NCI-H1694 treated with DMSO at 0.1 percent for 48 hours (cell line): ENCODE results near the gene EMC10.
A peak's percentile ranks its signal among the peaks of the same experiment; 100 is the strongest.
"Not testable (repeated sequence)": the region's sequence is repeated elsewhere in the genome, so short reads cannot be mapped to it uniquely, and the experiment has no call there.

ENCODE experiments used
- DNase-seq: peaks from one replicate; lab custom pipeline; 2025; lab: John Stamatoyannopoulos, UW

EMC10 gene

DNA sequence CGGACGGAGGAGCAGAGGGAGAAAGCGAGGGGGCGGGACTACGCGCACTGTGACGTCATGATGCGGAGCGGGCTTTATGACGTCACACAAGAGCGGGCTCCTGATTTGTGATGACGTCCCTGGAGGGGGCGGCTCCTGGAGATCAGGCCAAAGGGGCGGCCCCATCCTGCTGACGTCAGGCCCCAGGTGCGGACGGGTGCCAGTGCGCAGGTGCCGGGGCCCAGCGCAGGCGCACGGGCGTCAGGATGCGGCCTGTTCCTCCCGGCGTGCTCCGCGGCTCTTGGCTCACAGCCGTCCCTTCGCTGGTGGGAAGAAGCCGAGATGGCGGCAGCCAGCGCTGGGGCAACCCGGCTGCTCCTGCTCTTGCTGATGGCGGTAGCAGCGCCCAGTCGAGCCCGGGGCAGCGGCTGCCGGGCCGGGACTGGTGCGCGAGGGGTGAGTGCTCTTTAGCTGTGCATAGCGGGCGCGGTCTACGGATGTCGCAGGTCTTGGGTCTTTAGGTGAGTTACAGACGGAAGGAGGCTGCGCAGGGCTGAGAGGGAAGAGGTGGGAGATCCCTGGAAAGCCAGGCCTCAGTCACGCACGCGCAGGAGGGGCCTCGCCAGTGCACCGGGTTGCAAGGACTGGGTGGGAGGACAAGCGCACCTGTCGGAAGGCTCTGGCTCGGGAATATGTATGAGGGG lies at the start of gene EMC10, which contains the start of gene GARIN5A:
EMC10 (plus strand) TSS at position 284 of the 683 bp plus-strand sequence; CDS start at position 322, 38 bp downstream.
GARIN5A (minus strand) TSS at position 625 of the 683 bp plus-strand sequence; CDS start at position 165, 460 bp downstream.
- DNase-seq, result peak; percentile 73

DNA sequence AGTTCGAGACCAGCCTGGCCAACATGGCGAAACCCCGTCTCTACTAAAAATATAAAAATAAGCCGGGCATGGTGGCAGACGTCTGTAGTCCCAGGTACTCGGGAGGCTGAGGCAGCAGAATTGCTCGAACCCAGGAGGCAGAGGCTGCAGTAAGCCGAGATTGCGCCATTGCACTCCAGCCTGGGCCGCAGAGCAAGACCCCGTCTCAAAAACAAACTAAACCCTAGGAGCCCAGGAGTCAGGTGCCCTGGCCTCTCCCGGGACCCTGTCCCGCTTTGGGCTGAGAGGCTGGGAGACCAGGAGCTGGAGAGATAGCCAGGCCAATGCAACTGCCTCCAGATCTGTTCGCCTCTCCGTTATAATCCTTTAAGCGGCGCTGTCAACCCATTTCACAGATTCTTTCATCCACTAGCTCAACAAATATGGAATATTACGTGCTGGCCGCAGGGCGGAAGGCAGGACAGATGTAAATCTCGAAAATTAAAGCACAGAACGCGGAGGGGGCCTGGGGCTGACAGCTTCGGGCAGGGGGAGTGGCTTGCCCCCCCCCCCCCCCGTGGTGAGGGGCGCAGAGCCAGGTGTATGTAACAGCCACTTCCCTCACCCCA lies 48.9 kb upstream of the EMC10 start:
- DNase-seq, result no peak

DNA sequence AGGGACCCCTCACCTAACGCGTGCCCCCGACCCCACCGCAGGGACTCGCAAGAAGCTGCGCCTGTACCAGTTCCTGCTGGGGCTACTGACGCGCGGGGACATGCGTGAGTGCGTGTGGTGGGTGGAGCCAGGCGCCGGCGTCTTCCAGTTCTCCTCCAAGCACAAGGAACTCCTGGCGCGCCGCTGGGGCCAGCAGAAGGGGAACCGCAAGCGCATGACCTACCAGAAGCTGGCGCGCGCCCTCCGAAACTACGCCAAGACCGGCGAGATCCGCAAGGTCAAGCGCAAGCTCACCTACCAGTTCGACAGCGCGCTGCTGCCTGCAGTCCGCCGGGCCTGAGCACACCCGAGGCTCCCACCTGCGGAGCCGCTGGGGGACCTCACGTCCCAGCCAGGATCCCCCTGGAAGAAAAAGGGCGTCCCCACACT lies 48.3 kb upstream of the EMC10 start:
- DNase-seq, result no peak

DNA sequence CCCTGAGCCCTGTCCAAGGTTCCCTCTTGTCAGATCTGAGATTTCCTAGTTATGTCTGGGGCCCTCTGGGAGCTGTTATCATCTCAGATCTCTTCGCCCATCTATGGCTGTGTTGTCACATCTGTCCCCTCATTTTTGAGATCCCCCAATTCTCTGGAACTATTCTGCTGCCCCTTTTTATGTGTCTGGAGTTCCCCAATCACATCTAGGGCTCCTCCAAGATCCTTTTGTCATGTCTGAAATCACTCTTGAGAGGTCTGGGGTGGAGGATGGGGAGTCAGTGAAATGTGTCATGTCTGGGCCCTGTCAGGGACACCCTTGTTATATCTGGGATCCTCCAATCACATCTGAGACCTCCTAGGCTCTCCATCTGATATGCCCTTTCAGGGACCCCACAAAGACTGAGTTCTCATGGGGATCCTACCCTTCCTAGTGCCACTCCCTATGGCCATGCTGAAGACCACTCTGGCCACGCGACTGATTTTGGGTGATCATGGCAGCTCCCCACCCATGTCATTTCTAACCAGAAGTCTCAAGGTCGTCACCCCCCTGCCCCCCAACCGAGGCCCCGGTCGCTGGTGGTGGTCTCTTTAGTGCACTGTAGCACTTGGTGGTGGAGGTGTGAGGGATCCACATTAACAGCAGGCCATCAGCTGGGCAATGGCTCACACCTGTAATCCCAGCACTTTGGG lies 47.4 kb upstream of the EMC10 start:
- DNase-seq, result no peak

DNA sequence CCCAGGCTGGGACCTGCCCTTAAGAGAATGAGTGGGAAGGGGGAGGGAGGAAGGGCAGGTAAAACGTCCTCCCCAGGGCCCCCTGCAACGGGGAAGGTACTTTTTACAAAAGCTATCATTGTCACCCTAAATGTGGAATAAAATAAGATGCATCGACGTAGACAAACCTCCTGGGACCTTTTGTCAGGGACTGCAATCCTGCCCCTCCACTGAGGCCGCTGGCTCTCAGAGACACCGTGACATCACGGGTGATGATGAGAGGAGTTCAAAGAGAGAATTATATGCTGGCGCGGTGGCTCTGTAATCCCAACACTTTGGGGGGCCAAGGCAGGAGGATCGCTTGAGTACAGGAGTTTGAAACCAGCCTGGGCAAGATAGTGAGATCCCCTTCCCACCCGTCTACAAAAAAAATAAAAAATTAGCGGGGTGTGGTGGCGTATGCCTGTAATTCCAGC lies 45.4 kb upstream of the EMC10 start:
- no peak for DNase-seq

DNA sequence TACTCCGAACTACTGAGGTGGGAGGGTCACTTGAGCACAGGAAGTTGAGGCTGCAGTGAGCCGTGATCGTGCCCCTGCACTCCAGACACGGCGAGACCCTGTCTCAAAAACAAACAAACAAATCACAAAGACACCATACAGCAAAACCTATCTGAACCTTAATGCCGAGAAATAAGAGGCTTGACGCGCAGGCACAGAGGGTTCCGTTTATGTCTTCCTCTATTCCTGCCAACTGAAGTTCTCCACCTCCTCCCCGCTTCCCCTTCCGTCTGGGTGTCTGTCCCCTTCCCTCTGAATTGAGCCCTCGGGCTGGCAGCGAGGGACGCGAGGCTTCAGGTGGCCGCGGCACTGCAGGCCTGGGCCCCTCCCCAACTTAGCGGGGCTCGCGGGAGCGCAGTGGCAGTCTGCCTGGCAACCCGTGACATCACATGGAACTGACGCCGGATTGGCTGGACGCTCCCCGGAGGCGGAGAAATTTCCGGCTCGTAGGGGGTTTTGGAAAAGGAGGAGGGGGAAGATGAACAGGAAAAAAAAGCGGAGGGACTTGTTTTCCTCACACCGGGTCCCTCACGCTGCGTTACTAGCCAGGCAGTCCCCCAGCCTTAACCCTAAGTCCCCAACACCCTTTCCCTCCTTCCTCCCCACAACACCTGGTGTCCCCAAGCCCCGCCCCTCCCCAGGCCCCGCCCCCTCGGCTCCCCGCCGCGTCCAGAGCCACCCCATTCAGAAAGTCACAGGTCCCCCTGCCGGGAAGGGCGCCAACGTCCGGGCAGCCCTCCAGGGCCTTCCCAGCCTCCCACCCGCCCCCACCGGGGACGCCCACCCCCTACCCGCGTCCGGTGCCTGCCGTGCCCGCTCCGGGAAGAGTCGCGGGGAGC lies 44.7 kb upstream of the EMC10 start:
- peak; percentile 46 for DNase-seq

DNA sequence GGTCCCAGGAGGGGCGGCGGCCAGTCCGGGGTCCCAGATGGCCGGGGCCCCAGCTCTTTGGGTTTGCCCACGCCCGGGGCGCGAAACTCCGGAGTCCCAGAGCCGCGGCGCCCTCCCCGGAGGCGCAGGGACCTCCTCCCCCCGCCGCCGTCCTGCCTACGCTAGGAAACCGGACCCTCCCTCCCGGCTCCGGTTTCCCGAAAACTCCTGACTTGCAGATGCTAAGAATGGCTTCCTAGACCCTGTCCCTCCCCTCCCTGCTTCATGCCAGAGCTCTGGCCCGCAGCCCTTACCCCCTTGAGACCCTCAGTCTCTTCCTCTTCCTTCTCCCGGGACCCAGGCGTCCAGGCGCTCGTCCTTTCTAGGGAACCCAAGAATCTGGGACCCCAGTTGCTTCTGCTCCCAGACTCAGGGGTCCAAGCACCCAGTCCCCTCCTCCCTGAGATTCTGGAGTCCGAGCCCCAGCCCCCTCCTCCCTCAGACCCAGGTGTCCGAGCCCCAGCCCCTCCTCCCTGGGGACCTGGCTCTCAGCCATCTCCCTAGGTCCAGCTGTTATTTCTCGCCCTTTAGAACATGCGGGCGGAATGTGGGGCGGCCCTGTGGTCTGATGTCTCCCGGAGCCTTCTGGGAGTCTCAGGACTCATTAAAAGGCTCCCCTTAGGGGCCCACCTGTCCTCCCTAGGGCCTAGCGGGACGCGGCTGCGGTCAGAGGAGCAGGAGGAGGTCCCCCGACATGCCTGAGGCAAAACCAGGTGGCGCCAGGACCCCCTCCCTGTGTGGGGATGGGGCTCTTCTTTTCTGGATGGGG lies 43.9 kb upstream of the EMC10 start, which contains the start of gene MYBPC2:
MYBPC2 (plus strand) TSS at position 672 of the 808 bp plus-strand sequence; CDS start at position 734, 62 bp downstream.
- DNase-seq, result no peak

DNA sequence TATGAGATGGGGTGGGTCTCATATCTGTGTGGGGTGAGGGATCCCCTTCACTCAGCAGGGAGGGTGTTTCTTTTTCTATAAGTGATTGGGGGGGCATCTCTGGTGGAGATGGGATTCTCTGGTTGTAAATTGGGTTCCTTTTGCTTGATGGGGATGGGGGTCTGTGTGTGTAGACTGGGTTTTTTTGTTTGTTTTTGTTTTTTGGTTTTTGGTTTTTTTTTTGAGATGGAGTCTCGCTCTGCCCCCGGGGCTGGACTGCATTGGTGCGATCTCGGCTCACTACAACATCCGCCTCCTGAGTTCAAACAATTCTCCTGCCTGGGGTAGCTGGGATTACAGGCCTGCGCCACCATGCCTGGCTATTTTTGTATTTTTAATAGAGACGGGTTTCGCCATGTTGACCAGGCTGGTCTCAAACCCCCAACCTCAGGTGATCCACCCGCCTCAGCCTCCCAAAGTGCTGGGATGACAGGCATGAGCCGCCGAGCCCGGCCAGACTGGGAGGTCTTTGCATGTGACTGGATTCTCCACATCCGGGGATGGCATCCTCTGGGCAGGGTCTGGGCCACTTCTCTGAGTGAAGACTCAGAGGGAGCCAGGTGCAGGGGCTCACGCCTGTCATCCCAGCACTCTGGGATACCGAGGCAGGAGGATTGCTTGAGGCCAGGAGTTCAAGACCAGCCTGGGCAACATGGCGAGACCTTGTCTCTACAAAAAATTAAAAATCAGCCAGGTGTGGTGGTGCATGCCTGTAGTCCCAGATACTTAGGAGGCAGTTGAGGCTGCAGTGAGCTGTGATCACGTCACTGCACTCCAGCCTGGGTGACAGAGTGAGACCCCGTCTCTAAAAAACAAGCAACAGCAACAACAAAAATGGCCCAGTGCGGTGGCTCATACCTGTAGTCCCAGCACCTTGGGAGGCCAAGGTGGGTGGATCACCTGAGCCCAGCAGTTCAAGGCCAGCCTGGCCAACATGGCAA lies 42.8 kb upstream of the EMC10 start:
- DNase-seq, result no peak

DNA sequence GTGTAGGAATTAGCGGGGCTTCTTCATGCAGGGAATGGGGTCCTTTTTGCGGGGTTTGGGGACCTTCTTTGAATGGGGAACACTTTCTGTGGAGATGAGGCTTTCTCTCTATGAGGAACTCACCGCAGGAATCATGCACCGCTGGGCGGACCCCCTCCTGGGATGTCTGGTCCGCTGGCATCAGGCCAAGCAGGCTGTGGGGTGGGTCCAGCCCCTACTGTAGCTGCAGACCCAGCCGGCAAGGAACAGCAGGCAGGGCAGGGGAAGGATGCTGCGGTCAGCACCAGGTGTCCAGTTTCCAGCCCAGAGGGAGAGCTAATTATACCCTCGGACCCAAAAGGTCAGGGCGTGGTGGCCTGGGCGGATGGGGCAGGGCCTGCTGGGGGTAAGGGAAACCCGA lies 41.8 kb upstream of the EMC10 start:
- DNase-seq, result no peak

DNA sequence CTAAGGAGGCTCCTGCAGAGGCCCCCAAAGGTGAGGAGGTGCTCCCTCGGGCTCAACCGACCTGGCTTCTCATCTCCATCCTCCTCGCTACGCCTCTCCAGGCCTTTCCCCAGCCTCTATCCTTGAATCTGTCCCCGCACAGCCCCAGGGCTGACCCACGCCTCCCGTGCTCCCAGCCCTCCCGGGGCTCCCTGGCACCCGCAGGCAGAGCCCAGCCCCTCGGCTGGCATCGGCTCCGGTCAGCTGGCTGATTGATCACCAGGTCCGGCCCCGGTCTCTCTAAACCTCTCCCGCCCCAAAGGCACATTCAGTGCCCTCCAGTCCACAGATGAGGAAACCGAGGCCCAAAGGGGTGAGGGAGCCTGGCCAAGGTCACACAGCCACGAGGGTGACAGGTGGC lies 41.1 kb upstream of the EMC10 start:
- DNase-seq, result no peak

DNA sequence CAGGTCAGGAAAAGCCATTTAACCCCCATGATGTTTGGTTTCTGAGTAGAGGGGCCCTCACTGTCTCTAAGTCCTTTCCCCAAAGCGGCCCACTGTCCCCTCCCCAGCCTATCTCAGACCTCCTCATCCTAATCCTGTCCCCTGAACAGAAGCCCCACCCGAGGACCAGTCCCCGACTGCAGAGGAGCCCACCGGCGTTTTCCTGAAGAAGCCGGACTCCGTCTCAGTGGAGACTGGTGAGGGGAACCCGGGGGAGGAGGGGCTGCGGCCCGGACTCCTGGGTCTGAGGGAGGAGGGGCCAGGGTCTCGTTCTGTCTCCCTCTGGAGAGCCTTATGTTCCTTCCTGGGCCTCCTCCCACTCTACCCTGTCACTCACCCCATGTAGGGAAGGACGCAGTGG lies 40.7 kb upstream of the EMC10 start:
- DNase-seq, result no peak

DNA sequence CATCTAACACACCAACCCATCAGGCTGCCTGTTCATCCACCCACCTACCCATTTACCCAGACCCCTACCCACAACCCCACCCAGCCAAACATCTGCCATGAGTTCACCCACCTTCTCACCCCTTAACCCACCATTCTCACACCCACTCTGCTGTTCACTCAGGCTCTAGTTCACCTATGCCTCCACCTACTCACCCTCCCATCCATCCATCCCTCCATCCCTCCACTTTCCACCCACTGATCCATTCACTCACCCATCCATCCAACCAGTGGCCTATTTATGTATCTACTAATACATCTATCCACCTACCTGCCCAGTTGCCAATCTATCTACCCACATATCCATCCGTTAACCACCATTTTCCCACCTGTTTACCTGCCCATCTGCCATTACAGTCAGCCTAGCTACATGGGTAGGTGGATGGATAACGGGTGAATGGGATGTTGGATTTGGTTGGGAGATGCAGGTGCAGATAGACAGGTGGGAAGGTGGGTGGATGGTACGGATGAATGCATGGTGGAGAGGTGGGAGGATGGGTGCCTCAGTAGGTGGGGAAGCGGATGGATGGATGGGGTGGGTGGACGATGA lies 38.4 kb upstream of the EMC10 start:
- DNase-seq, result no peak

DNA sequence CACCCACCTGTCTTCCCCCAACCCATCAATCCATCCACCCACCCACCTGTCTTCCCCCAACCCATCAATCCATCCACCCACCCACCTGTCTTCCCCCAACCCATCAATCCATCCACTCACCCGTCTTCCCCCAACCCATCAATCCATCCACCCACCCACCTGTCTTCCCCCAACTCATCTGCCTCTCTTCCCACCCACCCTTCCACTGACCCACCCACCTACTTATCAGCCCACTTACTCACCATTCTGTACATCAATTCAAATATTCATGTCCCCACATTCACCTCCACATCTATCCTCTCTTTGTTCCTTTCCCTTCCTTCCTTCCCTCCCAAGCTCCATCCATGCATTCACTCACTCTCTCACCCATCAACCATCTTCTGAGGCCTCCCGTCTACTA lies 37.2 kb upstream of the EMC10 start:
- not testable (repeated sequence) for DNase-seq

DNA sequence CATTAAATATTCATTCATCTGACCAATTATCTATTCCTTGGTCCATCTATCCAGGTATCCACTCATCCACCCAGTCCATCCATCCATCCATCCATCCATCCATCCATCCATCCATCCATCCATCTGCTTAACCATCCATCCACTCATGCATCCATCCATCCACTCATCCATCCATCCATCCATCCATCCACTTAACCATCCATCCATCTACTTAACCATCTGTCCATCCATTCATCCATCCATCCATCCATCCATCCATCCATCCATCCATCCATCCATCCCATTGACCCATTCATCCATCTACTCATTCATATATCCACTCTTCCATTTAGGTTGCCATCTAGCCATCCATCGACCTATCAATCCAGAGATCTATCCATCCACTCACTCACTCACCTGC lies 32.2 kb upstream of the EMC10 start:
- no peak for DNase-seq

DNA sequence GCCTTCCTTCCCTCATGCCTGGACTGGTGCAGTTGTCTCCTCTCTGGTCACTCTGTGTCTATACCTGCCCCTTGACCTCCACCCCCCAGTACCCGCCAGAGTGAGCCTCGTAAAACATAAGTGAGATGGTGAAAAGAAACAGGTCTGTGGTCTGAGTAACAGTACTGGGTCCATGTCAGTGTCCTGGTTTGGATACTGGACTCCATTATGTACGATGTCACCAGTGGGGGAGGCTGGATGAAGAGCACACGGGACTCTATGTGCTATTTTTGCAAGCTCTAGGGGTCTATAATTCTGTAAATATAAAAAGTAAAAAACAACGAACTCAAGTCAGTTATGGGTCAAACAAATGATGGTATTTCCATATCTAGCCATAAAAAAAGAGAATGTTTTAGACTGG lies 29.3 kb upstream of the EMC10 start:
- no peak for DNase-seq

DNA sequence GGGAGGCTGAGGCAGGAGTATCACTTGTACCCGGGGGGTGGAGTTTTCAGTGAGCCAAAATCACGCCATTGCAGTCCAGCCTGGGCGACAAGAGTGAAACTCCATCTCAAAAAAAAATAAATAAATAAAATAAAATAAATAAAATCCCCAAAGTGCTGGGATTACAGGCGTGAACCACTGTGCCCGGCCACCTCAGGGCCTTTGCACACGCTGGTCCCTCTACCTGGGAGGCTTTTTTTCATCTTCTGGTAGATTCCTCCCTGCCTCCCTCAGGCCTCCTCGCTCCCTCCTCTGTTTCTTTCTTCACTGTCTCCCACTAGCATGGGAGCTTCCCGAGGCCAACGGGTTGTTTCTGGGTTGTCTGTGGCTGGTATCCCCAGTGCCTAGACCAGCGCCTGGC lies 28.6 kb upstream of the EMC10 start:
- no peak for DNase-seq

DNA sequence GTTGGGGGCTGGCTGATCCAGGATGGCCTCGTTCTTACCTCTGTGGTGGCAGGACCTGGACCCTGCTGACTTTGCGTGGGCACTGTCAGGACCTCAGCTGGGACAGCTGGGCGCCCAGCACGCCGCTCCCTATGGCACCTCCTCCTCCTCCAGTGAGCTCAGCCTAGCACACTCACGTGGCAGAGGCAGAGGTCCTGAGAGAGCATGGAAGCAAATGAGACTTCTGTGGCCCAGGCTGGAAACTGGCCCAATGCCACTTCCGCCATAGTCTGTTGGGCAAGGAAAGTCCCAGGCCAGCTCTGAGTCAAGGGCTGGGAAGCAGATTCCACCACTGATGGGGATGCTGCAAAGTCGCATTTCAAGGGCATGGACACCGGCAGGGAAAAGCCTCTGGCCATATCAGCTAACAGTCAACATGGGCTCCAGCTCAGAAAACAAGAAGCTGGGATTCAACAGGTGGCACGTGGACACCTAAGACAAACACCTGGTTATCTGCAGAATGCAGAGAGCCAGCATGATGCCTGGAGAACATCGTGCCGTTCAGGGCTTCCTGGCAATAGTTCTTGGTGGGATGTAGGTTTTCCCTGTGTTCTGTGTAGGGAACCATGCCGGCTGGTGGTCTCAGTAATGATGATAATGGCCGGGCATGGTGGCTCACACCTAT lies 26.9 kb upstream of the EMC10 start:
- DNase-seq, result no peak

DNA sequence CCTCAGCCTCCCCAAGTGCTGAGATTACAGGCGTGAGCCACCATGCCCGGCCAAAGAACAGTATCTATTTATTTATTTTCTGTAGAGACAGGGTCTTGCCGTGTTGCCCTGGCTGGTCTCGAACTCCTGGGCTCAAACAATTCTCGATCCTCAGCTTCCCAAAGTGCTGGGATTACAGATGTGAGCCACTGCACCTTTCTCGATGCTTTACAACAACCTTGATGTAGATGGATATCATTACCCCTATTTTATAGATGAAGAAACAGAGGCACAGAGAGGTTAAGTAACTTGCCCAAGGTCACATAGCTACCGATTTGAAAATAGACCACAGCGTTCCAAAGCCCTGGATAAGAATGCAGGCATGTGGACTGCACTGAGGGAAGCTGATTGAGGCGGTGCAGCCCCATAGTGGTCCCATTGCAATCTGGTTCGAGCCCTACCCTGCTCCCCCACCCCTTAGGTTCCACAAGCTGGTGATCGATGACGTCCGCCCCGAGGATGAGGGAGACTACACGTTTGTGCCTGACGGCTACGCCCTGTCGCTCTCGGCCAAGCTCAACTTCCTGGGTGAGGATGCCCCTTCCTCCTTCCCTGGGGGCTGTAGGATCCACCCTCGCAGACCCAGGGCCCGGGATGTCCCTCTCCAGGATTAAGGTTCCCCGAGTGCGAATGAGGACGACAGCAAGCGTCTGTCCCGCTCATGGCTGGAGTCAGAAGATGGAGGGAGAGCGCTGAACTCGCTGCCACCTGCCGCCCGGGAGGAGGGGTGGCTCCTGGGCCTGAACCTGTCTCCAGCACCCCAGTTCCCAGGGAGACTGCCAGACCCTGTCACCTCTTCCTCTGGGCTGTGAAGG lies 25.7 kb upstream of the EMC10 start:
- DNase-seq, result no peak
